HEK293 (cell line): ENCODE measurements around the gene WNT1.
A peak's percentile ranks its signal among the peaks of the same experiment; 100 is the strongest.

ENCODE experiments used
- CTCF ChIA-PET: fragments of 350-600 bp; formaldehyde crosslinking; extraction: SDS; loops from one replicate; lab custom pipeline; 2021; ENCODE audit warnings: antibody characterized with exemption; lab: Yijun Ruan, JAX
- POLR2A ChIA-PET: fragments of 300-600 bp; formaldehyde crosslinking; extraction: SDS; loops from one replicate; lab custom pipeline; 2020; ENCODE audit warnings: antibody characterized with exemption, inconsistent platforms; lab: Yijun Ruan, JAX
- H3K27ac ChIP-seq: fragments of 200-500 bp; sonication (Bioruptor generic); 2 replicates; pipeline ENCODE4 v1.5.1; 2014; ENCODE audit warnings: low read depth, low read length, control low read depth, inconsistent platforms; ENCODE audit errors: extremely low read depth
- H3K36me3 ChIP-seq, 2 experiments: fragments of 200-500 bp in 1 of 2; sonication (Bioruptor generic) in 1 of 2; 1 replicate in 1 of 2; 2 replicates in 1 of 2; pipeline ENCODE4 v1.5.1; 2014 to 2017; ENCODE audit warnings: inconsistent platforms in 2 of 2, low read length in 2 of 2; ENCODE audit not compliant: control insufficient read depth in 2 of 2, insufficient read depth in 1 of 2
- H3K4me1 ChIP-seq: fragments of 200-500 bp; sonication (Bioruptor generic); 2 replicates; pipeline ENCODE4 v1.5.1; 2014; ENCODE audit warnings: mild to moderate bottlenecking, low read length, inconsistent platforms; ENCODE audit not compliant: control insufficient read depth, insufficient read depth
- H3K4me3 ChIP-seq: 2 replicates; pipeline ENCODE4 v1.5.1; 2011; ENCODE audit warnings: low read depth, mild to moderate bottlenecking, control low read depth, low read length, moderate library complexity
- H3K9me3 ChIP-seq: fragments of 200-500 bp; sonication (Bioruptor generic); 2 replicates; pipeline ENCODE4 v1.5.1; 2014; ENCODE audit warnings: low read depth, low read length, inconsistent platforms; ENCODE audit not compliant: control insufficient read depth, insufficient read depth
- BCL11A ChIP-seq: fragments of 450-650 bp; formaldehyde crosslinking; IDR thresholded peaks from 2 replicates; pipeline ENCODE4 v1.5.1; 2016; ENCODE audit warnings: low read depth, missing biosample characterization, missing genetic modification characterization
- CTCF ChIP-seq: fragments of 450-650 bp; formaldehyde crosslinking; IDR thresholded peaks from 2 replicates; pipeline ENCODE4 v1.5.1; 2016; ENCODE audit warnings: missing biosample characterization, missing genetic modification characterization
- GFI1B ChIP-seq: fragments of 450-650 bp; formaldehyde crosslinking; IDR thresholded peaks from 2 replicates; pipeline ENCODE4 v1.5.1; 2016; ENCODE audit warnings: missing biosample characterization, missing genetic modification characterization
- HIC1 ChIP-seq: fragments of 450-650 bp; formaldehyde crosslinking; IDR thresholded peaks from 2 replicates; pipeline ENCODE4 v1.5.1; 2016; ENCODE audit warnings: missing biosample characterization, missing genetic modification characterization
- TCF7L2 ChIP-seq: IDR thresholded peaks from 2 replicates; pipeline ENCODE4 v1.6.1; 2011; ENCODE audit warnings: low read depth, mild to moderate bottlenecking, inconsistent platforms, low read length, moderate library complexity, borderline replicate concordance
- ZIC2 ChIP-seq: fragments of 450-650 bp; formaldehyde crosslinking; IDR thresholded peaks from 2 replicates; pipeline ENCODE4 v1.5.1; 2016; ENCODE audit warnings: missing biosample characterization, missing genetic modification characterization
- ZNF132 ChIP-seq: fragments of 450-650 bp; formaldehyde crosslinking; IDR thresholded peaks from 2 replicates; pipeline ENCODE4 v1.5.1; 2017; ENCODE audit warnings: missing biosample characterization, missing genetic modification characterization, borderline replicate concordance
- ZNF140 ChIP-seq: fragments of 450-650 bp; formaldehyde crosslinking; IDR thresholded peaks from 2 replicates; pipeline ENCODE4 v1.5.1; 2016; ENCODE audit warnings: missing biosample characterization, missing genetic modification characterization
- ZNF16 ChIP-seq: fragments of 450-650 bp; formaldehyde crosslinking; IDR thresholded peaks from 2 replicates; pipeline ENCODE4 v1.5.1; 2016; ENCODE audit warnings: low read depth, missing biosample characterization, missing genetic modification characterization
- ZNF366 ChIP-seq: fragments of 450-650 bp; formaldehyde crosslinking; conservative IDR thresholded peaks from 2 replicates; pipeline ENCODE4 v1.5.1; 2016; ENCODE audit warnings: missing biosample characterization, missing genetic modification characterization
- ZNF585B ChIP-seq: fragments of 450-650 bp; formaldehyde crosslinking; IDR thresholded peaks from 2 replicates; pipeline ENCODE4 v1.5.1; 2016; ENCODE audit warnings: missing biosample characterization, missing genetic modification characterization
- ZNF610 ChIP-seq: fragments of 450-650 bp; formaldehyde crosslinking; IDR thresholded peaks from 2 replicates; pipeline ENCODE4 v1.5.1; 2016; ENCODE audit warnings: missing biosample characterization, missing genetic modification characterization, borderline replicate concordance
- ZNF621 ChIP-seq: fragments of 450-650 bp; formaldehyde crosslinking; IDR thresholded peaks from 2 replicates; pipeline ENCODE4 v1.5.1; 2017; ENCODE audit warnings: missing biosample characterization, missing genetic modification characterization
- ZNF624 ChIP-seq: fragments of 450-650 bp; formaldehyde crosslinking; IDR thresholded peaks from 2 replicates; pipeline ENCODE4 v1.5.1; 2017; ENCODE audit warnings: missing biosample characterization, missing genetic modification characterization
- ZNF626 ChIP-seq: fragments of 450-650 bp; sonication (Bioruptor Pico); formaldehyde crosslinking; IDR thresholded peaks from 2 replicates; pipeline ENCODE4 v1.5.1; 2018; ENCODE audit warnings: missing biosample characterization, missing genetic modification characterization, inconsistent platforms
- ZNF707 ChIP-seq: fragments of 450-650 bp; formaldehyde crosslinking; IDR thresholded peaks from 2 replicates; pipeline ENCODE4 v1.5.1; 2016; ENCODE audit warnings: missing biosample characterization, missing genetic modification characterization
- ZSCAN4 ChIP-seq: fragments of 450-650 bp; formaldehyde crosslinking; IDR thresholded peaks from 2 replicates; pipeline ENCODE4 v1.5.1; 2017; ENCODE audit warnings: missing biosample characterization, missing genetic modification characterization
- TF ChIP-seq, protein P1 (sequence below): fragments of 450-650 bp; formaldehyde crosslinking; IDR thresholded peaks from 2 replicates; pipeline ENCODE4 v1.5.1; 2016; ENCODE audit warnings: missing biosample characterization, missing genetic modification characterization
- TF ChIP-seq, protein P2 (sequence below): fragments of 450-650 bp; formaldehyde crosslinking; IDR thresholded peaks from 2 replicates; pipeline ENCODE4 v1.5.1; 2017; ENCODE audit warnings: missing biosample characterization, missing genetic modification characterization
- TF ChIP-seq, protein P3 (sequence below): fragments of 450-650 bp; formaldehyde crosslinking; optimal IDR thresholded peaks from 2 replicates; pipeline ENCODE3; 2016; ENCODE audit warnings: missing biosample characterization, mild to moderate bottlenecking, missing genetic modification characterization
- TF ChIP-seq, protein P4 (sequence below): fragments of 450-650 bp; formaldehyde crosslinking; IDR thresholded peaks from 2 replicates; pipeline ENCODE4 v1.5.1; 2016; ENCODE audit warnings: missing biosample characterization, missing genetic modification characterization, borderline replicate concordance

The WNT1 gene

GRCh38 chr12:48995086-48995879 lies 17.2 kb downstream of the WNT1 start (continued):
- TF ChIP-seq, protein P1, sequence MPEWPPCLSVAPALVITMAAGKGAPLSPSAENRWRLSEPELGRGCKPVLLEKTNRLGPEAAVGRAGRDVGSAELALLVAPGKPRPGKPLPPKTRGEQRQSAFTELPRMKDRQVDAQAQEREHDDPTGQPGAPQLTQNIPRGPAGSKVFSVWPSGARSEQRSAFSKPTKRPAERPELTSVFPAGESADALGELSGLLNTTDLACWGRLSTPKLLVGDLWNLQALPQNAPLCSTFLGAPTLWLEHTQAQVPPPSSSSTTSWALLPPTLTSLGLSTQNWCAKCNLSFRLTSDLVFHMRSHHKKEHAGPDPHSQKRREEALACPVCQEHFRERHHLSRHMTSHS: no peak
- TF ChIP-seq ZNF140 (tag by site-specific recombination): no peak
- TF ChIP-seq, protein P2, sequence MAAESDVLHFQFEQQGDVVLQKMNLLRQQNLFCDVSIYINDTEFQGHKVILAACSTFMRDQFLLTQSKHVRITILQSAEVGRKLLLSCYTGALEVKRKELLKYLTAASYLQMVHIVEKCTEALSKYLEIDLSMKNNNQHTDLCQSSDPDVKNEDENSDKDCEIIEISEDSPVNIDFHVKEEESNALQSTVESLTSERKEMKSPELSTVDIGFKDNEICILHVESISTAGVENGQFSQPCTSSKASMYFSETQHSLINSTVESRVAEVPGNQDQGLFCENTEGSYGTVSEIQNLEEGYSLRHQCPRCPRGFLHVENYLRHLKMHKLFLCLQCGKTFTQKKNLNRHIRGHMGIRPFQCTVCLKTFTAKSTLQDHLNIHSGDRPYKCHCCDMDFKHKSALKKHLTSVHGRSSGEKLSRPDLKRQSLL (tag by site-specific recombination): 0 out of 2 replicates have a peak, but pooled peaks have one; percentile 30
- no peak for TF ChIP-seq ZSCAN4 (tag by site-specific recombination)
- peak; percentile 68 for TF ChIP-seq CTCF (tag by site-specific recombination)

- POLR2A ChIA-PET: interaction anchor here (0.7 to 0.9 kb wide), 2 partner anchors 20 to 21 kb away, joined by 3 read pairs; no protein-coding TSS in a partner anchor
- Histone ChIP-seq H3K27ac (no peak overlapping the region; the same call in 1 of the 2 replicates), H3K36me3 (peaks cover 2 to 22% of the 10 kb centered on the region in 2 experiments; a peak in 2 of 3 replicates), H3K4me3 (no peak overlapping the region), H3K4me1 (peaks cover 6% of the 10 kb centered on the region), H3K9me3 (no peaks in the 10 kb centered on the region)
- CTCF ChIA-PET: interaction anchor here (0.6 to 5.7 kb wide), 34 partner anchors 9 to 350 kb away, joined by 3 to 53 read pairs (median 4); partner anchors contain the start of genes ARF3, DDX23, DNAJC22 and FKBP11
- TF ChIP-seq, protein P3, sequence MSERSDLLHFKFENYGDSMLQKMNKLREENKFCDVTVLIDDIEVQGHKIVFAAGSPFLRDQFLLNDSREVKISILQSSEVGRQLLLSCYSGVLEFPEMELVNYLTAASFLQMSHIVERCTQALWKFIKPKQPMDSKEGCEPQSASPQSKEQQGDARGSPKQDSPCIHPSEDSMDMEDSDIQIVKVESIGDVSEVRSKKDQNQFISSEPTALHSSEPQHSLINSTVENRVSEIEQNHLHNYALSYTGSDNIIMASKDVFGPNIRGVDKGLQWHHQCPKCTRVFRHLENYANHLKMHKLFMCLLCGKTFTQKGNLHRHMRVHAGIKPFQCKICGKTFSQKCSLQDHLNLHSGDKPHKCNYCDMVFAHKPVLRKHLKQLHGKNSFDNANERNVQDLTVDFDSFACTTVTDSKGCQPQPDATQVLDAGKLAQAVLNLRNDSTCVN (tag by site-specific recombination): no peak
- no peak for TF ChIP-seq BCL11A (tag by site-specific recombination)
- no peak for TF ChIP-seq GFI1B
- no peak for TF ChIP-seq ZNF366 (tag by site-specific recombination)
- no peak for TF ChIP-seq ZNF16 (tag by site-specific recombination)
- TF ChIP-seq, protein P4, sequence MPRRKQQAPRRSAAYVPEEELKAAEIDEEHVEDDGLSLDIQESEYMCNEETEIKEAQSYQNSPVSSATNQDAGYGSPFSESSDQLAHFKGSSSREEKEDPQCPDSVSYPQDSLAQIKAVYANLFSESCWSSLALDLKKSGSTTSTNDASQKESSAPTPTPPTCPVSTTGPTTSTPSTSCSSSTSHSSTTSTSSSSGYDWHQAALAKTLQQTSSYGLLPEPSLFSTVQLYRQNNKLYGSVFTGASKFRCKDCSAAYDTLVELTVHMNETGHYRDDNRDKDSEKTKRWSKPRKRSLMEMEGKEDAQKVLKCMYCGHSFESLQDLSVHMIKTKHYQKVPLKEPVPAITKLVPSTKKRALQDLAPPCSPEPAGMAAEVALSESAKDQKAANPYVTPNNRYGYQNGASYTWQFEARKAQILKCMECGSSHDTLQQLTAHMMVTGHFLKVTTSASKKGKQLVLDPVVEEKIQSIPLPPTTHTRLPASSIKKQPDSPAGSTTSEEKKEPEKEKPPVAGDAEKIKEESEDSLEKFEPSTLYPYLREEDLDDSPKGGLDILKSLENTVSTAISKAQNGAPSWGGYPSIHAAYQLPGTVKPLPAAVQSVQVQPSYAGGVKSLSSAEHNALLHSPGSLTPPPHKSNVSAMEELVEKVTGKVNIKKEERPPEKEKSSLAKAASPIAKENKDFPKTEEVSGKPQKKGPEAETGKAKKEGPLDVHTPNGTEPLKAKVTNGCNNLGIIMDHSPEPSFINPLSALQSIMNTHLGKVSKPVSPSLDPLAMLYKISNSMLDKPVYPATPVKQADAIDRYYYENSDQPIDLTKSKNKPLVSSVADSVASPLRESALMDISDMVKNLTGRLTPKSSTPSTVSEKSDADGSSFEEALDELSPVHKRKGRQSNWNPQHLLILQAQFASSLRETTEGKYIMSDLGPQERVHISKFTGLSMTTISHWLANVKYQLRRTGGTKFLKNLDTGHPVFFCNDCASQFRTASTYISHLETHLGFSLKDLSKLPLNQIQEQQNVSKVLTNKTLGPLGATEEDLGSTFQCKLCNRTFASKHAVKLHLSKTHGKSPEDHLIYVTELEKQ (tag by site-specific recombination): no peak
- TF ChIP-seq ZNF132 (tag by site-specific recombination): no peak
- TF ChIP-seq ZNF707 (tag by site-specific recombination): no peak
- no peak for TF ChIP-seq ZNF626
- TF ChIP-seq ZNF621 (tag by site-specific recombination): no peak
- no peak for TF ChIP-seq HIC1
- TF ChIP-seq ZNF610: no peak
- no peak for TF ChIP-seq ZNF585B (tag by site-specific recombination)
- no peak for TF ChIP-seq ZIC2 (tag by site-specific recombination)
- no peak for TF ChIP-seq ZNF624 (tag by site-specific recombination)
- no peak for TF ChIP-seq TCF7L2
Measured at GRCh38 chr12:48996794-48997718, 18.9 kb downstream of the WNT1 start.
